DND-41 (cell line): ENCODE results near the gene ABLIM3.

Experiments used
- ATAC-seq: fragments of 200-7000 bp; cut with Tn5 transposase; 3 replicates; pipeline ENCODE4 v1.9.1; 2021; ENCODE audit warnings: low read depth; ENCODE audit not compliant: insufficient read depth
- DNase-seq: peaks from one replicate; pipeline ENCODE4 v3.0.0-alpha.2; 2020
- H2AFZ ChIP-seq: 2 replicates; pipeline ENCODE4 v1.6.0; 2012; ENCODE audit warnings: low read depth, low read length
- H3K27ac ChIP-seq: 2 replicates; pipeline ENCODE4 v1.5.1; 2012; ENCODE audit warnings: low read length, inconsistent platforms
- H3K27me3 ChIP-seq: fragments of 200-600 bp; sonication (generic); 2 replicates; pipeline ENCODE4 v1.6.0; 2012; ENCODE audit warnings: low read length, mild to moderate bottlenecking, inconsistent platforms; ENCODE audit not compliant: insufficient read depth, poor library complexity
- H3K36me3 ChIP-seq: 2 replicates; pipeline ENCODE4 v1.5.1; 2012; ENCODE audit warnings: low read length, inconsistent platforms; ENCODE audit not compliant: insufficient read depth
- H3K4me1 ChIP-seq: 2 replicates; pipeline ENCODE4 v1.5.1; 2012; ENCODE audit warnings: mild to moderate bottlenecking, low read length; ENCODE audit not compliant: insufficient read depth
- H3K4me2 ChIP-seq: 2 replicates; pipeline ENCODE4 v1.6.0; 2012; ENCODE audit warnings: mild to moderate bottlenecking, moderate library complexity, low read length, inconsistent platforms; ENCODE audit not compliant: insufficient read depth
- H3K4me3 ChIP-seq, 2 experiments: fragments of 200-600 bp in 1 of 2; shearing (Covaris generic) in 1 of 2; 2 replicates each; pipeline ENCODE4 v1.5.1; 2012 to 2016; ENCODE audit warnings: inconsistent platforms in 2 of 2, low read length in 2 of 2, mild to moderate bottlenecking in 2 of 2, low read depth in 1 of 2, moderate library complexity in 1 of 2
- H3K79me2 ChIP-seq: 2 replicates; pipeline ENCODE4 v1.6.0; 2012; ENCODE audit warnings: low read length, inconsistent platforms; ENCODE audit not compliant: insufficient read depth
- H3K9ac ChIP-seq: 2 replicates; pipeline ENCODE4 v1.6.0; 2012; ENCODE audit warnings: low read depth, mild to moderate bottlenecking, inconsistent platforms, low read length, moderate library complexity
- H3K9me3 ChIP-seq: 2 replicates; pipeline ENCODE4 v1.5.1; 2012; ENCODE audit warnings: low read length, moderate library complexity, mild to moderate bottlenecking, inconsistent platforms; ENCODE audit not compliant: insufficient read depth, severe bottlenecking
- H4K20me1 ChIP-seq: 2 replicates; pipeline ENCODE4 v1.6.0; 2012; ENCODE audit warnings: low read length; ENCODE audit not compliant: insufficient read depth
- EZH2 ChIP-seq: IDR thresholded peaks from 3 replicates; pipeline ENCODE4 v1.6.1; 2012; ENCODE audit warnings: borderline replicate concordance, low read depth, mild to moderate bottlenecking, moderate library complexity, low read length, inconsistent platforms; ENCODE audit not compliant: severe bottlenecking
- TF ChIP-seq, protein P1 (sequence below): IDR thresholded peaks from 2 replicates; pipeline ENCODE4 v1.5.1; 2012; ENCODE audit warnings: borderline replicate concordance, low read length, moderate library complexity, mild to moderate bottlenecking; ENCODE audit not compliant: poor library complexity, severe bottlenecking; ENCODE audit errors: extremely low read depth

ABLIM3 gene

DNA sequence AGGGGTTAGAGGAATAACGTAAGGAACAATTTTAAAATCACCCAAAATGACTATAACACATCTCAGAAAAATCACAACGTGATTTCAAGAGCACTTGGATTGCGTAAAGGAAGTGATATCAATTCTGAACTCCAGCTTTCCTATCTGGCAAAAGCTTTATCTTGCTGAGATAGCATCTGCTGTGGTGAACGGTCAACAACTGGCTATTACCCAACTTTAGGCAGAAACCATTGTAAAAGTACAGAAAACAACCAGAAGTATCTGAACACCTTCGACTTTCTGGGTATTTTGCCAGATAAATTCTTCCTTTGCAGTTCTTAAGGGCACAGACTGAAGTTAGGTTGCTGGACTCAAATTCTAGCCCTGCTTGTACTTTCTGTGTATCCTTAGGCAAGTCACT lies 9.2 kb downstream of the ABLIM3 start:
- DNase-seq (no peak), ATAC-seq (no peak)
- Histone ChIP-seq H3K79me2 (no peaks in the 10 kb centered on the region), H3K27me3 (peaks cover 11% of the 10 kb centered on the region), H3K9ac (no peak overlapping the region), H3K9me3 (no peaks in the 10 kb centered on the region), H3K4me3 (no peak overlapping the region), H2AFZ (no peak overlapping the region), H4K20me1 (no peaks in the 10 kb centered on the region), H3K27ac (no peak overlapping the region), H3K36me3 (no peaks in the 10 kb centered on the region), H3K4me1 (no peaks in the 10 kb centered on the region), H3K4me2 (no peak overlapping the region)
- no peak for TF ChIP-seq EZH2
- TF ChIP-seq, protein P1, sequence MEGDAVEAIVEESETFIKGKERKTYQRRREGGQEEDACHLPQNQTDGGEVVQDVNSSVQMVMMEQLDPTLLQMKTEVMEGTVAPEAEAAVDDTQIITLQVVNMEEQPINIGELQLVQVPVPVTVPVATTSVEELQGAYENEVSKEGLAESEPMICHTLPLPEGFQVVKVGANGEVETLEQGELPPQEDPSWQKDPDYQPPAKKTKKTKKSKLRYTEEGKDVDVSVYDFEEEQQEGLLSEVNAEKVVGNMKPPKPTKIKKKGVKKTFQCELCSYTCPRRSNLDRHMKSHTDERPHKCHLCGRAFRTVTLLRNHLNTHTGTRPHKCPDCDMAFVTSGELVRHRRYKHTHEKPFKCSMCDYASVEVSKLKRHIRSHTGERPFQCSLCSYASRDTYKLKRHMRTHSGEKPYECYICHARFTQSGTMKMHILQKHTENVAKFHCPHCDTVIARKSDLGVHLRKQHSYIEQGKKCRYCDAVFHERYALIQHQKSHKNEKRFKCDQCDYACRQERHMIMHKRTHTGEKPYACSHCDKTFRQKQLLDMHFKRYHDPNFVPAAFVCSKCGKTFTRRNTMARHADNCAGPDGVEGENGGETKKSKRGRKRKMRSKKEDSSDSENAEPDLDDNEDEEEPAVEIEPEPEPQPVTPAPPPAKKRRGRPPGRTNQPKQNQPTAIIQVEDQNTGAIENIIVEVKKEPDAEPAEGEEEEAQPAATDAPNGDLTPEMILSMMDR = no peak

DNA sequence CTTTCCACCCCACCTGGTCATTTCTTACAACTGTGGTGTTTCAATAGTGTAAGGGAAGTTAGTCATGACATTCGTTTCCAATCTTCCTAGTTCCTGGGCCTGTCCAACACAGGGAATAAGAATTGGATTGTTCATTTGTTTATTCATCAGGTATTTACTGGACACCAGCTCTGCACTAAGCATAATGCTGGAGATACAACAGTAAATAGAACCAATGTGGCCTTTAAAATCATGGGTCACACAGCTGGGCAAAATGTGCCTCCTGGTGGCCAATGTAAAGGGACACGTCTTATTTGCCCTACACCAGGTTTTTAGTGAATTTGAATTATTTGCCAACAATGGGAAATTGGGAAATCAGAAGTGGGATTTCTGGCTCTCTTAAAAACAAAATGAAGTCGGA lies 10.4 kb downstream of the ABLIM3 start:
- Histone ChIP-seq H2AFZ (no peak overlapping the region), H3K9me3 (no peaks in the 10 kb centered on the region), H3K4me1 (no peaks in the 10 kb centered on the region), H3K4me2 (no peak overlapping the region), H3K27ac (no peak overlapping the region), H3K27me3 (peaks cover 14% of the 10 kb centered on the region), H3K36me3 (no peaks in the 10 kb centered on the region), H4K20me1 (no peaks in the 10 kb centered on the region), H3K4me3 (no peak overlapping the region), H3K79me2 (no peaks in the 10 kb centered on the region), H3K9ac (no peak overlapping the region)
- TF ChIP-seq, protein P1 = peak; percentile 10
- TF ChIP-seq EZH2 = no peak
- no peak for ATAC-seq
- DNase-seq = no peak

DNA sequence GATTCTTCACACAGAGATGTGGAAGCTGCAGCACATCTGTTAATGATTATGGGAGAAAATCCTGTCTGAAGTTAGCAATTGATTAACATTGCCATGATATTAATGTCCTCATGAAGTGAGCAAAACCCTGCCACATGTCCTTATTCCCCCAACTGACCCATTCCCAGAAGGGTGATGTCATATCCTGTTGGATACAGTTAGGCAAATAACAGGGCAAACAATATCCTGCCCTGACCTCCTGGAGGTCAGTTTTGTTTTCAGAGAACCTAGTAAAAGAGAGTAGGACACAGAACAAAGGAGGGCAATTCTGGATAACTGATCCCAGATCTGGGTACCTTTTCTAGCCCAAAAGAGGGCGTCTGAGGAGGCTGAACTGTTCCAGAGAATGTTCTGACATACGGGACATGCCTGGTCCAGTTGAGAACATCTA lies 11.0 kb downstream of the ABLIM3 start:
- no peak for ATAC-seq

More for the DNA sequence above, 11.0 kb downstream of the ABLIM3 start:
- Histone ChIP-seq H4K20me1 (no peaks in the 10 kb centered on the region), H3K27ac (no peak overlapping the region), H3K9me3 (no peaks in the 10 kb centered on the region), H3K79me2 (no peaks in the 10 kb centered on the region), H3K36me3 (no peaks in the 10 kb centered on the region), H2AFZ (no peak overlapping the region), H3K27me3 (peaks cover 14% of the 10 kb centered on the region), H3K9ac (no peak overlapping the region), H3K4me1 (no peaks in the 10 kb centered on the region), H3K4me3 (no peak overlapping the region), H3K4me2 (no peak overlapping the region)
- no peak for DNase-seq
- TF ChIP-seq, protein P1 = no peak
- no peak for TF ChIP-seq EZH2
